D721Med (cell line): ENCODE measurements around the gene CADM3.
A peak's percentile ranks its signal among the peaks of the same experiment; 100 is the strongest.

ENCODE experiments used
- DNase-seq: peaks from one replicate; pipeline ENCODE4 v3.0.0; 2011; ENCODE audit warnings: low spot score; ENCODE audit not compliant: insufficient read length
- FAIRE-seq: peaks from 2 replicates; lab custom pipeline; 2011; peaks lifted over from hg19 to GRCh38; lab: Jason Lieb, UNC
- TF ChIP-seq, protein P1 (sequence below): IDR thresholded peaks from 2 replicates; pipeline ENCODE4 v1.5.1; 2012; ENCODE audit warnings: mild to moderate bottlenecking, control low read depth; ENCODE audit not compliant: insufficient read depth; ENCODE audit errors: missing control alignments

CADM3 gene

DNA sequence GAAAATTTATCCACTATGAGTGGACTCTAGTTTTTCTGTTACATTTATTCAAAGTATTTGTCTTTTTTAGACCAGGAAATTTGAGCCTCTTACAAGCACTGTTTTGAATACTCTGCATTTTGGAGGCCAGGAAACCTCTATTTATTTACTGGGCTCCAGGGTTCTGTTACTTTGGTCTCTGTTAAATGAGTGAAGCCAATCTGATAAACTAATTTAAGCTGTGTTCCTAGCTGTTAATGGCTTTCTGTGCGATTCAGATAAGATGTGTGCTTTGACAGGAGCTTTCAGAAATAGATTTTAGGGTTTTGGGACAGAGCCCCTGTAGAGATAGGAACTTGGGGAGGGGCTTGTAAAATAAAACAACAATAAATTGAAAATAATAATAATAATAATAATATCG is 57.1 kb downstream of the CADM3 start:
- no peak for FAIRE-seq
- TF ChIP-seq, protein P1, sequence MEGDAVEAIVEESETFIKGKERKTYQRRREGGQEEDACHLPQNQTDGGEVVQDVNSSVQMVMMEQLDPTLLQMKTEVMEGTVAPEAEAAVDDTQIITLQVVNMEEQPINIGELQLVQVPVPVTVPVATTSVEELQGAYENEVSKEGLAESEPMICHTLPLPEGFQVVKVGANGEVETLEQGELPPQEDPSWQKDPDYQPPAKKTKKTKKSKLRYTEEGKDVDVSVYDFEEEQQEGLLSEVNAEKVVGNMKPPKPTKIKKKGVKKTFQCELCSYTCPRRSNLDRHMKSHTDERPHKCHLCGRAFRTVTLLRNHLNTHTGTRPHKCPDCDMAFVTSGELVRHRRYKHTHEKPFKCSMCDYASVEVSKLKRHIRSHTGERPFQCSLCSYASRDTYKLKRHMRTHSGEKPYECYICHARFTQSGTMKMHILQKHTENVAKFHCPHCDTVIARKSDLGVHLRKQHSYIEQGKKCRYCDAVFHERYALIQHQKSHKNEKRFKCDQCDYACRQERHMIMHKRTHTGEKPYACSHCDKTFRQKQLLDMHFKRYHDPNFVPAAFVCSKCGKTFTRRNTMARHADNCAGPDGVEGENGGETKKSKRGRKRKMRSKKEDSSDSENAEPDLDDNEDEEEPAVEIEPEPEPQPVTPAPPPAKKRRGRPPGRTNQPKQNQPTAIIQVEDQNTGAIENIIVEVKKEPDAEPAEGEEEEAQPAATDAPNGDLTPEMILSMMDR: no peak
- no peak for DNase-seq

DNA sequence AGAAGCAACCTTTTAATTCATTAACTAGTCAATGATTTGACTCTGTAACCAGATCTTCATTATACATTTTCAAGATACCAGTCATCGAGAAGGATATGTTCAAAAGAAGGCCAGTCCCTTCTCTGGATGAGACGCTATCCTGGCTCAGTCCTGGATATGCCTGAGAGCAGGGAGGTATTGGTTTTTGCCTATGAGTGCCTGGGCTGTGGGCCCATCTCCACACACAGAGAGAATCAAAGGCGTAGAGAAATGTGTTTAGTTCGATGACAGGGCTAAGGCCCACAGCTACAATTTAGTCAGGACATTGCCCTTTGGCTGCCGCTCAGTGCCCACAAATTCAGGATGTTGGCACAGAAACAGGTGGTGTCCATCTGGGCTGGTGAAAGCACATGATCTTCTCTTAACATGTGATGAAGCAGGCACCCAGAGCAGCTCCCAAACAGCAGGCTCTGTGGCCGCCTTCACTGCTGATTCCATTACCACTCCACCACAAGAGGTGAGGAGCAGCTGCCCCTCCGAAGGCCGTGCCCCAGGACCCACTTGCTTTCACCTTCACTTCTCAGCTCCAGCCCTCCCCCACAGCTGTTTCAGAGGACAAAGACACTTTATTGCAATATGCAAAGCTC is 58.0 kb downstream of the CADM3 start:
- TF ChIP-seq, protein P1: no peak
- FAIRE-seq: no peak
- DNase-seq: no peak

DNA sequence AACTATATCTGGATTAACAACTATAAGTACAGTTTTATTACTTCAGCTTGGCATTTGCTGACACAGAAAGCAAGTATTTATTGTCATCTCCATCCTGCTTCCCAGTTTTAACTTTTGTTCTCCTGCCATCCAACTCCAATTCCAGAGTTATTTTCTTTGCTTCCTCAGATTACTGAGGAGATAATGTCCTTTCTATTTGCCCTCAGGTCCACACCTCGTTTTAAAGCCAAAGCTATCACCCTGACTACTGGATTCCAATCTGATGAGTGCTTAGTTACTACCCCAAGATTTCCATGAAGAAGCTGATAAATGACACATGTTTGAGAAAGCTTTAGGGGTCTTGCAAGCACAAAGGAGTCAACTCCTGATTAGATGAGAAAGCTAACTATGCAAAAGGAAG is 58.5 kb downstream of the CADM3 start:
- no peak for DNase-seq
- TF ChIP-seq, protein P1: no peak

DNA sequence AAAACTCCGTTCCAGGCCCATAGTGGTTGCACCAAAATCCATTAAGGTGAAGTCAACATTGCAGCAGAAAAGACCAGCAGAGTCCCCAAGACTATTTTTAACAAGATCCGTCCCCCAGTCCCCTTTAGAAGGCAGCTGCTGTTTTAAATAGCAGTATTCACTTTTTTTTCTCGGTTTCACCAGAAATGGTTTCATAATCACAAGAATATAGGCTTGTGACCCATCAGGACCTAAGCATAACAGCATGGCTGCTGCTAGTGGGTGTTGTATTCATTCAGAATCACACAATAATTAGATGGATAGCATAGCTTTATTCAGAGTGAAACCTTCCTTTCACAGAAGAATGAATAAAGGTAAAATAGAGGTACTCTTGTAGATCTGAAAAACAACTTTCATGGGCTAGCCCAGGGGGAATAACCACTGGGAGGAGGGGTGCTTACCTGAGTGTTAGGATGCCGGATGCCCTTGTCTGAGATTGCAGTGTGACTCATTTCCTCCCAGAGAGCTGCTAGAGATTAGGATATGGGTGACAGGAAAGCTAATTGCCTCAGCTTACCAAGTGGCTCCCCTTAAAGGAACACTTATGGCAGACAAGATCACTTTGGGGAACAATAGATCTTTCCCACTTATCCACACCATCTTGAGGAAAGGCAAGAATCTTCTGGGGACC is 68.3 kb downstream of the CADM3 start:
- DNase-seq (no peak), FAIRE-seq (no peak)
- TF ChIP-seq, protein P1: no peak

More for the DNA sequence above, 58.5 kb downstream of the CADM3 start:
- FAIRE-seq: no peak

DNA sequence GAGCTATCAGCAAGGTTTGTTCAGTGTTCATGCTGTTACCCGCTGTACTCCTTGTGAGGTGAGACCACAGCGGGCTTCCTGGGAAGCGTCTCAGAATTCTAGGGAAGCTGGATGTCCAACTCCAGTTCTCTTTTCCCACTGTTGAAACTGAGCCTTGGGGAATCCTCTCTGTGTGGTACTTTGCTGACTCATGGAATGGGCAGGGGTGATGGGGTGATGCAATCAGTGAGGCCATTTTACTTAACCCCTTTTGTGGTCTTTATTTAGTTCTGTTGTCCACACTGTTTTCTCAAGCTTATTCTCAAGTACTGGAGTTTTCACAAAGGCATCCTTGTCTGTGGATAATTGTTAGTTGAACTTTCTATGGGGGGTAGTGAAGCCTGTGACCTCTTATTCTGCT is 75.9 kb downstream of the CADM3 start:
- TF ChIP-seq, protein P1: no peak
- DNase-seq (no peak), FAIRE-seq (no peak)

DNA sequence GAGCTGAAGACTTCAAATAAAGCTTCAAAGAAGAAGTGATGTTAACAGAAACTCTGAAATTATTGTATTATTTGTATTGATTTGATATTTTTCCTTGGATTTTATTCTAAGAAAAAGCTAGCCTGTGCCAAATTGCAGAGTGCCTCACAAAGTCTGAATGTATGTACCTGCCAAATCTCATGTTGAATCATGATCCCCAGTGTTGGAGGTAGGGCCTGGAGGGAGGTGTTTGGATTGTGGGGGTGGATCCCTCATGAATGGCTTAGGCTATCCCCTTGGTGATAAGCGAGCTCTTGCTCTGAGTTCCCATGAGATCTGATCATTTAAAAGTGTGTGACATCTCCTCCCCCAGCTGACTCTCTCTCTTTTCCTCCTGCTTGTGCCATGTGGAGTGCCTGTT is 76.9 kb downstream of the CADM3 start:
- DNase-seq (no peak), FAIRE-seq (no peak)
- TF ChIP-seq, protein P1: no peak

DNA sequence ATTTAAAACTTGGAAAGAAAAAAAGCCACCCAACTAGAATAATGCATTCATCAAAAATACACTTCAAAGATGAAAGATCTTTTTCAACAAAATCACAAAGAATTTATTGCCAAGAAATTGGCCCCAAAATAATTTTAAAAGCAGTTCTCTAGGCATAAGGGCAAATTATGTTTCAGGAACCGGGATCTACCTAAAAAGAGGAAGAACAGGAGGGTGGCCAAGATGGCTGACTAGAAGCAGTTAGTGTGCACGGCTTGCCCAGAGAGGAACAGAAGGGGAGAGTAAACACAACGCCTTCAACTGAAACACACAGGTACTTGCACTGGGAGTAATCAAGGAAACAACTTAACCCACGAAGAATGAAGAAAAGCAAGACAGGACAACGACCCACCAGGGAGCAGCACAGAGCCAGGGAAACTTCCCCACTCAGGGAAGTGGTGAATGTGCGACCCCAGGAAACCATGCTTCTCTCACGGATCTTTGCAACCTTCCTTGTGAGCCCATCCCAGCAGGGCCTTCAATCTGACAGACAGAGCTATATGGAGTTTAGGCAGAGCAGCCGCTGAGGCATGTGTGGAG is 79.3 kb downstream of the CADM3 start:
- no peak for DNase-seq
- FAIRE-seq: no peak
- TF ChIP-seq, protein P1: peak; percentile 29
